Activated CD8-positive, alpha-beta T cell treated with anti-CD3 and anti-CD28 coated beads, Interleukin-2, amount 10 ng/mL, durations not matched to agents 7 days and 5 days (primary cell): ENCODE measurements around the gene CDH19. TPM values are rescaled to one million over a fixed set of nuclear protein-coding genes. Genes with fewer than 3 reads are reported as not detected.

Experiments
- ATAC-seq: fragments of 150-1000 bp; cut with Tn5 transposase; one replicate; pipeline ENCODE4 v1.10.0; 2021; ENCODE audit warnings: moderate library complexity
- CTCF ChIA-PET: fragments of 350-600 bp; sonication (Branson Sonifier 250); formaldehyde crosslinking; loops from one replicate; lab custom pipeline; 2021; ENCODE audit warnings: antibody characterized with exemption; lab: Charles Lee
- POLR2A ChIA-PET: fragments of 350-600 bp; sonication (Branson Sonifier 250); formaldehyde crosslinking; loops from one replicate; lab custom pipeline; 2021; ENCODE audit warnings: antibody characterized with exemption; lab: Charles Lee
- DNase-seq: peaks from one replicate; pipeline ENCODE4 v3.0.0-alpha.2; 2020
- H3K27ac Mint-ChIP-seq: one replicate; pipeline ENCODE4 v1.8.0; 2021; ENCODE audit warnings: mild to moderate bottlenecking, mixed read lengths
- H3K27me3 Mint-ChIP-seq: one replicate; pipeline ENCODE4 v1.8.0; 2021; ENCODE audit warnings: low read depth, mixed read lengths
- H3K36me3 Mint-ChIP-seq: one replicate; pipeline ENCODE4 v1.8.0; 2021; ENCODE audit warnings: low read depth, mixed read lengths
- H3K4me1 Mint-ChIP-seq: one replicate; pipeline ENCODE4 v1.8.0; 2021; ENCODE audit warnings: low read depth, mixed read lengths
- H3K4me3 Mint-ChIP-seq: one replicate; pipeline ENCODE4 v1.8.0; 2021; ENCODE audit warnings: mild to moderate bottlenecking, mixed read lengths
- H3K9me3 Mint-ChIP-seq: one replicate; pipeline ENCODE4 v1.8.0; 2022; ENCODE audit warnings: mixed read lengths; ENCODE audit not compliant: insufficient read depth
- total RNA-seq, 2 experiments: library from RNA; stranded (reverse); gene quantifications; one replicate each; pipeline ENCODE4 v1.2.3, GENCODE V29; 2021

CDH19 gene
- total RNA-seq, 2 experiments from 2014 or later = not detected

GRCh38 chr18:66616523-66616983 lies 12.7 kb upstream of the CDH19 start:
- H3K9me3 Mint-ChIP-seq = peaks cover 10% of the 10 kb centered on the region
- DNase-seq (no peak), ATAC-seq (no peak)
- H3K27me3 Mint-ChIP-seq = no peaks in the 10 kb centered on the region
- H3K4me1 Mint-ChIP-seq = no peaks in the 10 kb centered on the region
- ChIA-PET CTCF (no interaction called here), POLR2A (no interaction called here)
- no peaks in the 10 kb centered on the region for H3K36me3 Mint-ChIP-seq
- H3K27ac Mint-ChIP-seq = no peak overlapping the region
- no peak overlapping the region for H3K4me3 Mint-ChIP-seq

GRCh38 chr18:66615176-66615575 lies 11.3 kb upstream of the CDH19 start:
- ATAC-seq (no peak), DNase-seq (no peak)
- POLR2A ChIA-PET = no interaction called here
- Mint-ChIP-seq H3K4me3 (no peak overlapping the region), H3K9me3 (peaks cover 4% of the 10 kb centered on the region), H3K36me3 (no peaks in the 10 kb centered on the region), H3K4me1 (no peaks in the 10 kb centered on the region), H3K27ac (no peak overlapping the region), H3K27me3 (no peaks in the 10 kb centered on the region)
- CTCF ChIA-PET = no interaction called here

- H3K27me3 Mint-ChIP-seq = no peaks in the 10 kb centered on the region
- no peaks in the 10 kb centered on the region for H3K4me1 Mint-ChIP-seq
- H3K4me3 Mint-ChIP-seq = no peak overlapping the region
- no peak for ATAC-seq
- H3K9me3 Mint-ChIP-seq = peaks cover 6% of the 10 kb centered on the region
- no peak for DNase-seq
- ChIA-PET POLR2A (no interaction called here), CTCF (no interaction called here)
- no peak overlapping the region for H3K27ac Mint-ChIP-seq
- no peaks in the 10 kb centered on the region for H3K36me3 Mint-ChIP-seq
Measured at GRCh38 chr18:66607632-66608031, 3.7 kb upstream of the CDH19 start.

- no peak overlapping the region for H3K27ac Mint-ChIP-seq
- POLR2A ChIA-PET = no interaction called here
- H3K4me1 Mint-ChIP-seq = no peaks in the 10 kb centered on the region
- no peak overlapping the region for H3K4me3 Mint-ChIP-seq
- H3K36me3 Mint-ChIP-seq = no peaks in the 10 kb centered on the region
- H3K27me3 Mint-ChIP-seq = no peaks in the 10 kb centered on the region
- no peak for ATAC-seq
- no peak for DNase-seq
- CTCF ChIA-PET = no interaction called here
- H3K9me3 Mint-ChIP-seq = peaks cover 3% of the 10 kb centered on the region
Measured at GRCh38 chr18:66601649-66602048, 2.2 kb downstream of the CDH19 start.

- H3K27ac Mint-ChIP-seq = no peak overlapping the region
- DNase-seq (no peak), ATAC-seq (no peak)
- CTCF ChIA-PET = no interaction called here
- H3K4me3 Mint-ChIP-seq = no peak overlapping the region
- POLR2A ChIA-PET = no interaction called here
- H3K27me3 Mint-ChIP-seq = no peaks in the 10 kb centered on the region
- H3K36me3 Mint-ChIP-seq = no peaks in the 10 kb centered on the region
- no peaks in the 10 kb centered on the region for H3K4me1 Mint-ChIP-seq
- H3K9me3 Mint-ChIP-seq = peaks cover 10% of the 10 kb centered on the region
Measured at GRCh38 chr18:66599190-66599589, 4.7 kb downstream of the CDH19 start.

GRCh38 chr18:66587430-66587829 lies 16.5 kb downstream of the CDH19 start:
- CTCF ChIA-PET = no interaction called here
- Mint-ChIP-seq H3K36me3 (no peaks in the 10 kb centered on the region), H3K27me3 (no peaks in the 10 kb centered on the region), H3K4me1 (no peaks in the 10 kb centered on the region), H3K27ac (no peak overlapping the region), H3K9me3 (peaks cover 3% of the 10 kb centered on the region), H3K4me3 (no peak overlapping the region)
- POLR2A ChIA-PET = no interaction called here
- DNase-seq = no peak
- no peak for ATAC-seq

GRCh38 chr18:66582211-66582610 lies 21.7 kb downstream of the CDH19 start:
- H3K4me3 Mint-ChIP-seq = no peak overlapping the region
- POLR2A ChIA-PET = no interaction called here
- no peaks in the 10 kb centered on the region for H3K36me3 Mint-ChIP-seq
- H3K27ac Mint-ChIP-seq = no peak overlapping the region
- CTCF ChIA-PET = no interaction called here
- ATAC-seq (no peak), DNase-seq (no peak)
- peaks cover 3% of the 10 kb centered on the region for H3K9me3 Mint-ChIP-seq
- no peaks in the 10 kb centered on the region for H3K27me3 Mint-ChIP-seq
- H3K4me1 Mint-ChIP-seq = no peaks in the 10 kb centered on the region

GRCh38 chr18:66575263-66575662 lies 28.6 kb downstream of the CDH19 start:
- no peaks in the 10 kb centered on the region for H3K36me3 Mint-ChIP-seq
- no peaks in the 10 kb centered on the region for H3K9me3 Mint-ChIP-seq
- H3K27me3 Mint-ChIP-seq = no peaks in the 10 kb centered on the region
- H3K4me1 Mint-ChIP-seq = no peaks in the 10 kb centered on the region
- no peak overlapping the region for H3K4me3 Mint-ChIP-seq
- no peak for DNase-seq
- H3K27ac Mint-ChIP-seq = no peak overlapping the region
- ATAC-seq = no peak
- CTCF ChIA-PET = no interaction called here
- POLR2A ChIA-PET = no interaction called here

GRCh38 chr18:66571845-66572244 lies 32.0 kb downstream of the CDH19 start:
- Mint-ChIP-seq H3K4me1 (no peaks in the 10 kb centered on the region), H3K9me3 (no peaks in the 10 kb centered on the region), H3K36me3 (no peaks in the 10 kb centered on the region), H3K27ac (no peak overlapping the region), H3K4me3 (no peak overlapping the region), H3K27me3 (no peaks in the 10 kb centered on the region)
- DNase-seq = no peak
- ChIA-PET CTCF (no interaction called here), POLR2A (no interaction called here)
- no peak for ATAC-seq

- CTCF ChIA-PET = no interaction called here
- ATAC-seq = no peak
- POLR2A ChIA-PET = no interaction called here
- no peaks in the 10 kb centered on the region for H3K4me1 Mint-ChIP-seq
- H3K9me3 Mint-ChIP-seq = peaks cover 5% of the 10 kb centered on the region
- DNase-seq = no peak
- H3K27ac Mint-ChIP-seq = no peak overlapping the region
- H3K36me3 Mint-ChIP-seq = no peaks in the 10 kb centered on the region
- H3K4me3 Mint-ChIP-seq = no peak overlapping the region
- H3K27me3 Mint-ChIP-seq = no peaks in the 10 kb centered on the region
Measured at GRCh38 chr18:66566616-66567015, 37.3 kb downstream of the CDH19 start.

- ChIA-PET CTCF (no interaction called here), POLR2A (no interaction called here)
- H3K4me3 Mint-ChIP-seq = no peak overlapping the region
- peaks cover 5% of the 10 kb centered on the region for H3K9me3 Mint-ChIP-seq
- H3K4me1 Mint-ChIP-seq = no peaks in the 10 kb centered on the region
- ATAC-seq (no peak), DNase-seq (no peak)
- H3K27me3 Mint-ChIP-seq = no peaks in the 10 kb centered on the region
- H3K36me3 Mint-ChIP-seq = no peaks in the 10 kb centered on the region
- H3K27ac Mint-ChIP-seq = no peak overlapping the region
Measured at GRCh38 chr18:66564236-66564635, 39.7 kb downstream of the CDH19 start.

GRCh38 chr18:66562279-66562678 lies 41.6 kb downstream of the CDH19 start:
- DNase-seq = no peak
- CTCF ChIA-PET = no interaction called here
- H3K36me3 Mint-ChIP-seq = no peaks in the 10 kb centered on the region
- H3K4me3 Mint-ChIP-seq = no peak overlapping the region
- H3K9me3 Mint-ChIP-seq = peaks cover 5% of the 10 kb centered on the region
- H3K27ac Mint-ChIP-seq = no peak overlapping the region
- no peaks in the 10 kb centered on the region for H3K4me1 Mint-ChIP-seq
- H3K27me3 Mint-ChIP-seq = no peaks in the 10 kb centered on the region
- POLR2A ChIA-PET = no interaction called here
- no peak for ATAC-seq

- Mint-ChIP-seq H3K36me3 (no peaks in the 10 kb centered on the region), H3K4me3 (no peak overlapping the region), H3K27ac (no peak overlapping the region), H3K27me3 (no peaks in the 10 kb centered on the region), H3K4me1 (no peaks in the 10 kb centered on the region), H3K9me3 (peaks cover under 1% of the 10 kb centered on the region)
- ATAC-seq (no peak), DNase-seq (no peak)
- CTCF ChIA-PET = no interaction called here
- POLR2A ChIA-PET = no interaction called here
Measured at GRCh38 chr18:66560094-66560493, 43.8 kb downstream of the CDH19 start.
